GM12878 (cell line): ENCODE measurements around the gene ADIPOQ. TPM values are rescaled to one million over a fixed set of nuclear protein-coding genes. Genes with fewer than 3 reads are reported as not detected.

Experiments used
- ATAC-seq: fragments of 200-7000 bp; cut with Tn5 transposase; 3 replicates; pipeline ENCODE4 v1.9.1; 2020; ENCODE audit warnings: mild to moderate bottlenecking, moderate library complexity
- BruUV-seq: library from RNA; stranded (reverse); fragments of 400-500 nt; replicated peaks from 2 replicates; lab custom pipeline; 2021; lab: Mats Ljungman, UMichigan
- CTCF ChIA-PET: fragments of 300-600 bp; sonication (Branson Sonifier 250); formaldehyde crosslinking; extraction: SDS; loops from one replicate; lab custom pipeline; 2021; ENCODE audit warnings: inconsistent platforms; lab: Yijun Ruan, JAX
- POLR2A ChIA-PET: fragments of 350-600 bp; formaldehyde crosslinking; extraction: SDS; loops from one replicate; lab custom pipeline; 2021; ENCODE audit warnings: inconsistent platforms; lab: Charles Lee
- RAD21 ChIA-PET: fragments of 300-600 bp; sonication (Branson Sonifier 250); formaldehyde crosslinking; loops from one replicate; lab custom pipeline; 2023; ENCODE audit warnings: antibody characterized with exemption; ENCODE audit not compliant: unreplicated experiment; lab: Charles Lee
- SMC1A ChIA-PET: fragments of 300-600 bp; sonication (Branson Sonifier 250); formaldehyde crosslinking; loops from one replicate; lab custom pipeline; 2023; ENCODE audit not compliant: unreplicated experiment, uncharacterized antibody; lab: Charles Lee
- DNase-seq: peaks from one replicate; pipeline ENCODE4 v3.0.0-alpha.2; 2011; ENCODE audit warnings: low read depth, low spot score
- FAIRE-seq: peaks from 3 replicates; lab custom pipeline; 2011; peaks lifted over from hg19 to GRCh38; lab: Jason Lieb, UNC
- H2AFZ ChIP-seq: 2 replicates; pipeline ENCODE4 v1.6.0; 2011; ENCODE audit warnings: low read depth, low read length, control low read depth; ENCODE audit not compliant: control insufficient read depth
- H3K27ac ChIP-seq: 2 replicates; pipeline ENCODE4 v1.5.1; 2011; ENCODE audit warnings: control low read depth; ENCODE audit not compliant: control insufficient read depth, insufficient read depth
- H3K27me3 ChIP-seq, 2 experiments: replicated peaks in 1 of 2; 2 replicates each; pipeline versions ENCODE4 v1.6.0 to v1.6.1; 2011; ENCODE audit warnings: low read length in 1 of 2; ENCODE audit not compliant: control insufficient read depth in 2 of 2, insufficient read depth in 2 of 2
- H3K36me3 ChIP-seq, 2 experiments: 2 replicates each; pipeline ENCODE4 v1.5.1; 2011; ENCODE audit warnings: low read length in 1 of 2; ENCODE audit not compliant: control insufficient read depth in 2 of 2, insufficient read depth in 2 of 2
- H3K4me1 ChIP-seq: 2 replicates; pipeline ENCODE4 v1.6.1; 2011; ENCODE audit warnings: mild to moderate bottlenecking, low read length, moderate library complexity, mixed read lengths; ENCODE audit not compliant: control insufficient read depth, insufficient read depth
- H3K4me2 ChIP-seq: 2 replicates; pipeline ENCODE4 v1.6.0; 2011; ENCODE audit warnings: control low read depth; ENCODE audit not compliant: control insufficient read depth, insufficient read depth
- H3K4me3 ChIP-seq: fragments of 200-600 bp; sonication (generic); 2 replicates; pipeline ENCODE4 v1.5.1; 2016
- H3K79me2 ChIP-seq: 2 replicates; pipeline ENCODE4 v1.6.0; 2011; ENCODE audit warnings: low read length; ENCODE audit not compliant: control insufficient read depth, insufficient read depth
- H3K9ac ChIP-seq: 2 replicates; pipeline ENCODE4 v1.8.0; 2011; ENCODE audit warnings: low read length, control low read depth, mixed read lengths; ENCODE audit not compliant: control insufficient read depth, insufficient read depth
- H3K9me3 ChIP-seq: replicated peaks from 3 replicates; pipeline ENCODE4 v1.5.1; 2011; ENCODE audit warnings: mild to moderate bottlenecking, low read length; ENCODE audit not compliant: control insufficient read depth, insufficient read depth
- H4K20me1 ChIP-seq: 2 replicates; pipeline ENCODE4 v1.6.0; 2011; ENCODE audit not compliant: control insufficient read depth, insufficient read depth
- ATF7 ChIP-seq: fragments of 450-650 bp; IDR thresholded peaks from 2 replicates; pipeline ENCODE4 v1.6.1; 2016; ENCODE audit warnings: low read depth, mild to moderate bottlenecking
- BRCA1 ChIP-seq: IDR thresholded peaks from 2 replicates; pipeline ENCODE4 v1.6.1; 2011; ENCODE audit warnings: low read depth, low read length, improper control_type of control experiment
- CBFB ChIP-seq: IDR thresholded peaks from 2 replicates; pipeline ENCODE4 v1.6.1; 2016; ENCODE audit warnings: antibody characterized with exemption, low read depth
- E2F8 ChIP-seq: fragments of 450-650 bp; IDR thresholded peaks from 2 replicates; pipeline ENCODE4 v1.6.1; 2018; ENCODE audit warnings: mild to moderate bottlenecking, low read depth, moderate library complexity; ENCODE audit not compliant: partially characterized antibody
- FOXM1 ChIP-seq: IDR thresholded peaks from 2 replicates; pipeline ENCODE4 v1.6.1; 2012; ENCODE audit warnings: low read depth, mild to moderate bottlenecking, inconsistent platforms, low read length, moderate library complexity
- IKZF2 ChIP-seq, 2 experiments: fragments of 450-650 bp; IDR thresholded peaks; 2 replicates each; pipeline ENCODE4 v1.6.1; 2017; ENCODE audit warnings: mild to moderate bottlenecking in 2 of 2, moderate library complexity in 2 of 2
- IRF5 ChIP-seq: fragments of 450-650 bp; IDR thresholded peaks from 2 replicates; pipeline ENCODE4 v1.6.1; 2017; ENCODE audit warnings: borderline replicate concordance
- MYB ChIP-seq: fragments of 150-350 bp; IDR thresholded peaks from 2 replicates; pipeline ENCODE4 v1.6.1; 2014; ENCODE audit warnings: mild to moderate bottlenecking, low read depth, low read length, borderline replicate concordance
- NFYA ChIP-seq: IDR thresholded peaks from 2 replicates; pipeline ENCODE4 v1.6.1; 2011; ENCODE audit warnings: low read depth, mild to moderate bottlenecking, low read length, improper control_type of control experiment, borderline replicate concordance
- NR2F1 ChIP-seq: fragments of 450-650 bp; conservative IDR thresholded peaks from 2 replicates; pipeline ENCODE4 v1.6.1; 2017; ENCODE audit warnings: mild to moderate bottlenecking
- SMAD5 ChIP-seq: IDR thresholded peaks from 2 replicates; pipeline ENCODE4 v1.6.1; 2016; ENCODE audit warnings: antibody characterized with exemption, low read depth
- WGBS: methylation state at CpG from one replicate; pipeline ENCODE4 v1.1.6; 2016; ENCODE audit warnings: low lambda C conversion rate; ENCODE audit not compliant: insufficient replicate concordance, insufficient coverage; ENCODE audit errors: missing lambda C conversion rate; 5-methylcytosine and 5-hydroxymethylcytosine counted together
- in situ Hi-C: fragments of 300-500 bp; cut with MboI; formaldehyde crosslinking; loops from 9 replicates; pipeline ENCODE4 v1.14.3; 2018; ENCODE audit warnings: mixed read lengths
- intact Hi-C: fragments of 100-400 bp; cut with micrococcal nuclease; formaldehyde crosslinking; loops from one replicate; pipeline ENCODE4 v1.14.2; 2022; ENCODE audit not compliant: unreplicated experiment
- polyA plus RNA-seq, 11 experiments: library from polyadenylated mRNA; depleted of rRNA in 4 of 11; unstranded in 6 of 11; stranded (reverse) in 5 of 11; fragments of >200 nt; fragmentation: Nextera tagmentation in 4 of 11; fragmentation: Illumina TruSeq in 1 of 11; extraction: Ambion mirVana in 4 of 11; extraction: Trizol in 1 of 11; gene quantifications; 1 replicate in 1 of 11; 2 replicates in 10 of 11; pipeline versions ENCODE4 v1.2.1 to v1.2.3, GENCODE V29; 2011 to 2016; ENCODE audit warnings: inconsistent platforms in 2 of 11, missing spikeins in 2 of 11, low read depth in 1 of 11
- total RNA-seq, 4 experiments: library from RNA; depleted of rRNA in 3 of 4; stranded (reverse); fragments of >200 nt in 3 of 4; fragmentation: Illumina TruSeq in 1 of 4; extraction: Trizol in 1 of 4; gene quantifications; 2 replicates each; pipeline versions ENCODE4 v1.2.1 to v1.2.3, GENCODE V29; 2013 to 2021
- TF ChIP-seq, protein P1 (sequence below): fragments of 450-650 bp; formaldehyde crosslinking; IDR thresholded peaks from 2 replicates; pipeline ENCODE4 v1.4.0; 2022; ENCODE audit warnings: mild to moderate bottlenecking, moderate library complexity

ADIPOQ gene
- total and polyA plus RNA-seq, 10 of the 15 experiments (the other 5 are each of a cell fraction or from before 2014, with no cell fraction given) = not detected

DNA sequence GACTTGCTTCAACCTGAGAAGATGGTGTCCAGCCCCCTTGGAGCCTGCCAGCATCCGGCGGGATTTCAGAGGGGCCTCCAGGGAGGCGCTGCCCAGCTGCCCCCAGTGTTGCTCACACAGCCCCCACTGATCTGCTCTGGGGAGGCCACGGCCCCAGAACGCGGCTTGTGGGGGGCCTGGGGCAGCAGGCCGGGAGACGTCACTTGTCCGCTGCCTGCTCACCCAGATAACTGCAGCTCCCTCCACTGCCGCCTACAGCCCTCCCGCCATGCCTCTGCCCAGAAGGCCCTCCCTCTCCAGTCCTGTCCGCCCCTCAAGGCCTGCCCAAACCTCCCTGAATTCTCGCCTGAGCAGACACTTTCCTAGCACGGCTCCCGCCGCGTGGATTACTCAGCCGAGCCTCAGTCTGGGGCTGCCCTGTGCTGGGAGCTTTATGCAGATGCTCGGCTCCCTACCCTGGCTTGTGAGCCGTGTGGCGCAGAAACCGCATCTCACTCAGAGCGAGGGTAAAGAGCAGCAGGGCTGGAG lies 17.2 kb upstream of the ADIPOQ start (continued):
- TF ChIP-seq NR2F1 (no peak), CBFB (no peak), IKZF2 (IDR thresholded peaks at IDR 0.05) (no peak), IRF5 (no peak), BRCA1 (no peak), ATF7 (no peak)
- TF ChIP-seq, protein P1, sequence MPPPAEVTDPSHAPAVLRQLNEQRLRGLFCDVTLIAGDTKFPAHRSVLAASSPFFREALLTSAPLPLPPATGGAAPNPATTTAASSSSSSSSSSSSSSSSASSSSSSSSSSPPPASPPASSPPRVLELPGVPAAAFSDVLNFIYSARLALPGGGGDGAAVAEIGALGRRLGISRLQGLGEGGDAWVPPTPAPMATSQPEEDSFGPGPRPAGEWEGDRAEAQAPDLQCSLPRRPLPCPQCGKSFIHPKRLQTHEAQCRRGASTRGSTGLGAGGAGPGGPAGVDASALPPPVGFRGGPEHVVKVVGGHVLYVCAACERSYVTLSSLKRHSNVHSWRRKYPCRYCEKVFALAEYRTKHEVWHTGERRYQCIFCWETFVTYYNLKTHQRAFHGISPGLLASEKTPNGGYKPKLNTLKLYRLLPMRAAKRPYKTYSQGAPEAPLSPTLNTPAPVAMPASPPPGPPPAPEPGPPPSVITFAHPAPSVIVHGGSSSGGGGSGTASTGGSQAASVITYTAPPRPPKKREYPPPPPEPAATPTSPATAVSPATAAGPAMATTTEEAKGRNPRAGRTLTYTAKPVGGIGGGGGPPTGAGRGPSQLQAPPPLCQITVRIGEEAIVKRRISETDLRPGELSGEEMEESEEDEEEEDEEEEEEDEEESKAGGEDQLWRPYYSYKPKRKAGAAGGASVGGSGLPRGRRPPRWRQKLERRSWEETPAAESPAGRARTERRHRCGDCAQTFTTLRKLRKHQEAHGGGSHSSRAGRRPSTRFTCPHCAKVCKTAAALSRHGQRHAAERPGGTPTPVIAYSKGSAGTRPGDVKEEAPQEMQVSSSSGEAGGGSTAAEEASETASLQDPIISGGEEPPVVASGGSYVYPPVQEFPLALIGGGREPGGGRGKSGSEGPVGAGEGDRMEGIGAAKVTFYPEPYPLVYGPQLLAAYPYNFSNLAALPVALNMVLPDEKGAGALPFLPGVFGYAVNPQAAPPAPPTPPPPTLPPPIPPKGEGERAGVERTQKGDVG = no peak
- TF ChIP-seq, all 136 proteins: peak for 0

- POLR2A ChIA-PET = interaction anchor here (1.0 kb wide), 1 partner anchor 133 kb away, joined by 3 read pairs; no protein-coding TSS in a partner anchor
- RAD21 ChIA-PET = no interaction called here
- Histone ChIP-seq H3K79me2 (no peaks in the 10 kb centered on the region), H3K36me3 (no peaks in the 10 kb centered on the region), H3K4me1 (no peaks in the 10 kb centered on the region), H3K9ac (no peak overlapping the region), H4K20me1 (0 out of 2 replicates have a peak, but pooled peaks cover 4% of the 10 kb centered on the region), H2AFZ (no peak overlapping the region), H3K4me2 (no peak overlapping the region), H3K9me3 (no peaks in the 10 kb centered on the region), H3K27ac (no peak overlapping the region), H3K27me3 (peaks cover 14 to 22% of the 10 kb centered on the region in 2 experiments), H3K4me3 (no peak overlapping the region)
- FAIRE-seq (no peak), ATAC-seq (peak; percentile 12; the same call in 2 of the 3 replicates), DNase-seq (no peak)
- no TSS peak for BruUV-seq
- SMC1A ChIA-PET = no interaction called here
- in situ Hi-C loops = no loop called here
- WGBS = 40% methylated on average over 11 of the region's 11 CpGs
- intact Hi-C loops = no loop called here
- CTCF ChIA-PET = interaction anchor here (0.5 to 9.3 kb wide), 2 partner anchors 211 to 216 kb away, joined by 3 to 183 read pairs; partner anchors contain the start of gene AHSG
- TF ChIP-seq ATF7 (no peak), E2F8 (no peak), IRF5 (no peak), NFYA (no peak), FOXM1 (no peak), MYB (no peak), SMAD5 (no peak)
Observed at GRCh38 chr3:186825872-186826409, 16.6 kb upstream of the ADIPOQ start.
